Mammary epithelial cell (primary cell): ENCODE measurements around the gene USP9X.

ENCODE experiments used
- CTCF ChIP-seq, 2 donors: IDR thresholded peaks in 1 of 2; conservative IDR thresholded peaks in 1 of 2; 2 replicates each; pipeline ENCODE4 v1.5.1; 2011 to 2012; ENCODE audit warnings: inconsistent platforms in 2 of 2, low read length in 2 of 2, mild to moderate bottlenecking in 2 of 2, control low read depth in 1 of 2, low read depth in 1 of 2; ENCODE audit not compliant: insufficient read depth in 1 of 2; ENCODE audit errors: extremely low read depth in 1 of 2
- EZH2 ChIP-seq: IDR thresholded peaks from 2 replicates; pipeline ENCODE4 v1.6.1; 2012; ENCODE audit warnings: low read length, inconsistent platforms, borderline replicate concordance

GRCh38 chrX:41184312-41184711 lies 99.1 kb downstream of the USP9X start:
- TF ChIP-seq CTCF (conservative IDR thresholded peaks at IDR 0.05 in 1 of 2, IDR thresholded peaks at IDR 0.05 in 1 of 2; ENCODE audit: extremely low read depth in 1 of 2, insufficient read depth in 1 of 2, low read depth in 1 of 2, low read length in 2 of 2) = no peak
- TF ChIP-seq EZH2 = no peak
